RWPE2 (cell line): ENCODE measurements around the gene IRF7.

Experiments
- ATAC-seq: fragments of 200-7000 bp; cut with Tn5 transposase; 3 replicates; pipeline ENCODE4 v1.9.1; 2021; ENCODE audit warnings: low read depth
- DNase-seq: peaks from one replicate; pipeline ENCODE4 v3.0.0-alpha.2; 2020; ENCODE audit warnings: low spot score
- H3K27ac ChIP-seq: fragments of 450-650 bp; 2 replicates; pipeline ENCODE4 v1.5.1; 2017; ENCODE audit warnings: mild to moderate bottlenecking; ENCODE audit not compliant: poor library complexity, severe bottlenecking
- H3K27me3 ChIP-seq: fragments of 250-450 bp; sonication (Bioruptor Pico); 2 replicates; pipeline ENCODE4 v1.5.1; 2021; ENCODE audit warnings: mild to moderate bottlenecking, moderate library complexity; ENCODE audit not compliant: insufficient read depth, poor library complexity, severe bottlenecking
- H3K36me3 ChIP-seq: fragments of 250-450 bp; sonication (Bioruptor Pico); 2 replicates; pipeline ENCODE4 v1.5.1; 2020; ENCODE audit warnings: low read depth, mild to moderate bottlenecking, moderate library complexity
- H3K4me1 ChIP-seq: fragments of 250-450 bp; sonication (Bioruptor Pico); 2 replicates; pipeline ENCODE4 v1.5.1; 2021; ENCODE audit warnings: mild to moderate bottlenecking, moderate library complexity; ENCODE audit not compliant: insufficient read depth, poor library complexity, severe bottlenecking
- H3K4me3 ChIP-seq: fragments of 250-450 bp; sonication (Bioruptor Pico); 2 replicates; pipeline ENCODE4 v1.5.1; 2021; ENCODE audit warnings: mild to moderate bottlenecking, moderate library complexity; ENCODE audit not compliant: severe bottlenecking
- H3K9me3 ChIP-seq: fragments of 250-450 bp; sonication (Bioruptor Pico); 2 replicates; pipeline ENCODE4 v1.5.1; 2021; ENCODE audit warnings: mild to moderate bottlenecking, moderate library complexity; ENCODE audit not compliant: severe bottlenecking
- TF ChIP-seq, protein P1 (sequence below): fragments of 450-650 bp; IDR thresholded peaks from one replicate; pipeline ENCODE4 v1.5.1; 2017; ENCODE audit warnings: mild to moderate bottlenecking, moderate library complexity; ENCODE audit not compliant: poor library complexity, severe bottlenecking

Gene IRF7

GRCh38 chr11:646214-646613 is 30.5 kb upstream of the IRF7 start:
- no peak overlapping the region for H3K27ac ChIP-seq
- H3K36me3 ChIP-seq = peaks cover 41% of the 10 kb centered on the region
- ATAC-seq (no peak), DNase-seq (no peak)
- no peaks in the 10 kb centered on the region for H3K4me1 ChIP-seq
- TF ChIP-seq, protein P1, sequence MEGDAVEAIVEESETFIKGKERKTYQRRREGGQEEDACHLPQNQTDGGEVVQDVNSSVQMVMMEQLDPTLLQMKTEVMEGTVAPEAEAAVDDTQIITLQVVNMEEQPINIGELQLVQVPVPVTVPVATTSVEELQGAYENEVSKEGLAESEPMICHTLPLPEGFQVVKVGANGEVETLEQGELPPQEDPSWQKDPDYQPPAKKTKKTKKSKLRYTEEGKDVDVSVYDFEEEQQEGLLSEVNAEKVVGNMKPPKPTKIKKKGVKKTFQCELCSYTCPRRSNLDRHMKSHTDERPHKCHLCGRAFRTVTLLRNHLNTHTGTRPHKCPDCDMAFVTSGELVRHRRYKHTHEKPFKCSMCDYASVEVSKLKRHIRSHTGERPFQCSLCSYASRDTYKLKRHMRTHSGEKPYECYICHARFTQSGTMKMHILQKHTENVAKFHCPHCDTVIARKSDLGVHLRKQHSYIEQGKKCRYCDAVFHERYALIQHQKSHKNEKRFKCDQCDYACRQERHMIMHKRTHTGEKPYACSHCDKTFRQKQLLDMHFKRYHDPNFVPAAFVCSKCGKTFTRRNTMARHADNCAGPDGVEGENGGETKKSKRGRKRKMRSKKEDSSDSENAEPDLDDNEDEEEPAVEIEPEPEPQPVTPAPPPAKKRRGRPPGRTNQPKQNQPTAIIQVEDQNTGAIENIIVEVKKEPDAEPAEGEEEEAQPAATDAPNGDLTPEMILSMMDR = no peak
- no peaks in the 10 kb centered on the region for H3K9me3 ChIP-seq
- no peaks in the 10 kb centered on the region for H3K27me3 ChIP-seq
- H3K4me3 ChIP-seq = no peak overlapping the region

- TF ChIP-seq, protein P1 = no peak
- Histone ChIP-seq H3K36me3 (peaks cover 34% of the 10 kb centered on the region), H3K4me3 (no peak overlapping the region), H3K4me1 (no peaks in the 10 kb centered on the region), H3K27me3 (no peaks in the 10 kb centered on the region), H3K27ac (no peak overlapping the region), H3K9me3 (no peaks in the 10 kb centered on the region)
- DNase-seq = no peak
- no peak for ATAC-seq
Observed at GRCh38 chr11:645536-645935, 29.8 kb upstream of the IRF7 start.

- TF ChIP-seq, protein P1 = no peak
- ATAC-seq (no peak), DNase-seq (no peak)
- Histone ChIP-seq H3K9me3 (no peaks in the 10 kb centered on the region), H3K4me3 (no peak overlapping the region), H3K36me3 (peaks cover 26% of the 10 kb centered on the region), H3K27me3 (no peaks in the 10 kb centered on the region), H3K27ac (no peak overlapping the region), H3K4me1 (no peaks in the 10 kb centered on the region)
Observed at GRCh38 chr11:643849-644738, 28.3 kb upstream of the IRF7 start.

DNA sequence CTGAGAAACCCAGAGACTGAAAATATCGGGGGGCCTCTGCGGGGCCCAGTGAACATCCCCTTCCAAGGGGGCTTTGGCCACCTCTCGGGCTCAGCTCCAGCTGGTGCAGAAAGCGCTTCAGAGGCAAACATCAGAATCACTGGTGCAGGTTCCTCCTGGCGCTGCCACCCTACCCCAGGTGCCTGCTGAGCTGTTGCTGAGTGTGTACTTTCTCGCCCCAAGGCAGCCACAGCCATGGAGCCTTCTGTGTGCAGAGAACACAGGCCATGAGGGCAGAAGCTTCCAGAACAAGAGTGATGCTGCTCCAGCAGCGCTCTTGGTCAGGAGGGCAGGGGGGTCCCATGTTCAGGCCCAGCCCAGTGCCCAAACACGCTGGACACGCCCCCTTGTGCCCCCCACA is 27.6 kb upstream of the IRF7 start:
- ATAC-seq = no peak
- TF ChIP-seq, protein P1 = no peak
- Histone ChIP-seq H3K36me3 (peaks cover 21% of the 10 kb centered on the region), H3K4me3 (no peak overlapping the region), H3K9me3 (no peaks in the 10 kb centered on the region), H3K4me1 (no peaks in the 10 kb centered on the region), H3K27ac (no peak overlapping the region), H3K27me3 (no peaks in the 10 kb centered on the region)
- DNase-seq = no peak

DNA sequence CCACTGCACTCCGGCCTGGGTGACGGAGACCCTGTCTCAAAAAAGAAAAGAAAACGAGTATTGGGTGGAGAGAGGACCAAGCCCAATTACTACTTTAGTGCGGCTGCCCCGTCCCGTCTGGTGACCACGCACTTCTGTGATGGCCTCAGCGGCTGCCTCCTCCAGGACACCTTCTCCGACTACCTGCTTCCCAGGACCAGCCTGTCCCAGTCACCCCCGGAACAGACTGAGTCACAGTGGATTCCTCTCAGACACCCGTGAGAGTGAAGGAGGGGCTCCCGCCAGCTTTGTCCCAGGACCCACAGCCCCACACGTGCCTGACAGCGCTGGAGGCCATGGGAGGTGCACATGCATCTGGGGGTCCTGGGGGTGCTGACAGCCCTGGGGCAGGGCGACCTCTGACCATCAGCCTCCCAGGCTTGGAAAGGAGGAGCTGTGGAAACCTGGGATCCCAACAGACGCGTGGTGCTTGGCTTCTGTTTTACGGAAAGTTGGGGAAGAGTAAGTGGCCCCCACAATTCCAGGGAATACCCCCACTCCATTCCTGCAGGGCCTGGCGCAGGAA is 26.1 kb upstream of the IRF7 start:
- no peak for DNase-seq
- H3K9me3 ChIP-seq = no peaks in the 10 kb centered on the region
- no peak overlapping the region for H3K4me3 ChIP-seq
- no peaks in the 10 kb centered on the region for H3K4me1 ChIP-seq
- H3K36me3 ChIP-seq = peaks cover 19% of the 10 kb centered on the region
- no peak overlapping the region for H3K27ac ChIP-seq
- no peak for ATAC-seq
- H3K27me3 ChIP-seq = no peaks in the 10 kb centered on the region
- TF ChIP-seq, protein P1 = no peak
